Effector memory CD4-positive, alpha-beta T cell (primary cell): Measurements from ENCODE around the gene SYNGR1.

Source experiments
- DNase-seq, 3 donors: peaks; one replicate each; pipeline ENCODE4 v3.0.0-alpha.2; 2020
- H3K27ac ChIP-seq: 2 replicates; pipeline ENCODE4 v1.7.0; 2013; ENCODE audit warnings: mild to moderate bottlenecking, low read length, moderate library complexity; ENCODE audit not compliant: insufficient read depth, poor library complexity, severe bottlenecking
- H3K27me3 ChIP-seq: replicated peaks from 2 replicates; pipeline ENCODE4 v1.7.0; 2013; ENCODE audit warnings: mild to moderate bottlenecking, low read length; ENCODE audit not compliant: insufficient read depth, control insufficient read depth, poor library complexity, severe bottlenecking
- H3K36me3 ChIP-seq: 2 replicates; pipeline ENCODE4 v1.7.0; 2013; ENCODE audit warnings: mild to moderate bottlenecking, low read length, moderate library complexity; ENCODE audit not compliant: control insufficient read depth, insufficient read depth
- H3K4me1 ChIP-seq: 2 replicates; pipeline ENCODE4 v1.7.0; 2013; ENCODE audit warnings: low read length, mild to moderate bottlenecking; ENCODE audit not compliant: control insufficient read depth, insufficient read depth, poor library complexity, severe bottlenecking
- H3K4me3 ChIP-seq: 2 replicates; pipeline ENCODE4 v1.7.0; 2013; ENCODE audit warnings: low read length, low read depth, mild to moderate bottlenecking; ENCODE audit not compliant: insufficient read depth, poor library complexity, severe bottlenecking
- H3K9me3 ChIP-seq: 2 replicates; pipeline ENCODE4 v1.7.0; 2013; ENCODE audit warnings: mild to moderate bottlenecking, low read length, moderate library complexity; ENCODE audit not compliant: control insufficient read depth
- total RNA-seq, 3 donors: gene quantifications; one replicate each; lab custom pipeline; 2026; lab: John Stamatoyannopoulos, UW

SYNGR1 gene
- total RNA-seq, result 0 to 3.7 (median 0.17) reads per million in 3 donors

DNA sequence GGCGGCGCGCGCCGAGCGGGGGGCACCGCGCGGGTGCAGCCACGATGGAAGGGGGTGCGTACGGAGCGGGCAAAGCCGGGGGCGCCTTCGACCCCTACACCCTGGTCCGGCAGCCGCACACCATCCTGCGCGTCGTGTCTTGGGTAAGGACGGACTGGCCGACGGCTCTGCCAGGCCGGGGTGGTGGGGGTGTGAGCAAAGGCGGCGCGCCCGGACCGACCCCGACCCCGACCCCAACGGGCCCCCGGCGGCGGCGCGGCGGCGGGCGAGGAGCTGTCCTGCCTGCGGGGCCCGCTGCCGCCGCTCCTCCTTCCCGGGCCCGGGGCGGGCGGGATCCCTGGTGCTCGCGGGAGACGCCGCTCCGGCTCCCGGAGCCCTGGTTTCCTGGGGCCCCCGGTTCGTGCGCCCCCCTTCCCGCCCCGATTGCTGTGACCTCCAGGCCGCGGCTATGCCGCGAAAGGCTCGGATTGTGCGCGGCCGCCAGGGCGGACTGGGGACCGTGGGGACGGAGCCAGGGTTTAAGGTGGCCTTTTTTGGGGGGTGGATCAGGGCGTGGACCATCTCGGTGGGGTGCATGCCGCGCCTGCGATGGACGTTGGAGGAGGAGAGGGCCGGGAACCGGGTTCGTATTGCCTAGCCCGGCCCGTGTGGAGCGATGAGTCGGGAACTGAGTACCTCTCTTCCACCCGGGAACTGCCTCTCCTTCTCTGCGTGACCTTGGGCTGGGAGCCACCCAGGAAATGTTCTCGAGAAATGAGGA lies at the start of gene SYNGR1:
TSS of gene SYNGR1 (plus strand) at position 25 of the 760 bp plus-strand sequence. CDS start at position 45, 20 bp downstream.
- Histone ChIP-seq H3K9me3 (no peaks in the 10 kb centered on the region), H3K4me3 (peak within 1 kb of the TSS; percentile 37), H3K27ac (no peak within 1 kb of the TSS), H3K36me3 (no peaks in the 10 kb centered on the region), H3K27me3 (peaks cover 17% of the 10 kb centered on the region), H3K4me1 (peaks cover 5% of the 10 kb centered on the region)
- DNase-seq, result no peak

GRCh38 chr22:39300186-39300830 lies 49.5 kb upstream of the SYNGR1 start:
- Histone ChIP-seq H3K27me3 (peaks cover 2% of the 10 kb centered on the region), H3K9me3 (no peaks in the 10 kb centered on the region), H3K4me3 (no peak overlapping the region), H3K4me1 (no peaks in the 10 kb centered on the region), H3K27ac (no peak overlapping the region), H3K36me3 (no peaks in the 10 kb centered on the region)
- DNase-seq, result no peak

DNA sequence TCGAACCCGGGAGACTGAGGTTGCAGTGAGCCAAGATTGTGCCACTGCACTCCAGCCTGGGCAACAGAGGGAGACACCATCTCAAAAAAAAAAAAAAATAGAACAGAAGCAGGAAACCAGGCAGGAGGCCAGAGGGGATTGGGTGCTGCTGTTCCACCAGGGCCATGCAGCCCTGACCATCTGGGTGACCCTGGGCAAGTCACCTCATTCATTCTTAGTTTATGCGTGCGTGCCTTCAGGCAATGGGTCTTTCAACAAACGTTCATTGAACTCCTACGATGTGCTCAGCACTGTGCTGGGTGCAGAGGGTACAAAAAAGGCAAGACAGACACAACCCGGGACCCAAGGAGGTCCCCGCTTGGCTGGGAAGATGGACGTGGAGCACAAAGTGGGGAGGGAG lies 48.7 kb upstream of the SYNGR1 start:
- H3K36me3 ChIP-seq, result no peaks in the 10 kb centered on the region
- no peaks in the 10 kb centered on the region for H3K4me1 ChIP-seq
- H3K4me3 ChIP-seq, result no peak overlapping the region
- H3K9me3 ChIP-seq, result no peaks in the 10 kb centered on the region
- H3K27ac ChIP-seq, result no peak overlapping the region
- DNase-seq, result no peak
- peaks cover 2% of the 10 kb centered on the region for H3K27me3 ChIP-seq

- H3K27me3 ChIP-seq, result peaks cover 2% of the 10 kb centered on the region
- H3K9me3 ChIP-seq, result no peaks in the 10 kb centered on the region
- no peak for DNase-seq
- H3K4me1 ChIP-seq, result no peaks in the 10 kb centered on the region
- H3K36me3 ChIP-seq, result no peaks in the 10 kb centered on the region
- H3K4me3 ChIP-seq, result no peak overlapping the region
- no peak overlapping the region for H3K27ac ChIP-seq
Measured at GRCh38 chr22:39301926-39302325, 47.9 kb upstream of the SYNGR1 start.

DNA sequence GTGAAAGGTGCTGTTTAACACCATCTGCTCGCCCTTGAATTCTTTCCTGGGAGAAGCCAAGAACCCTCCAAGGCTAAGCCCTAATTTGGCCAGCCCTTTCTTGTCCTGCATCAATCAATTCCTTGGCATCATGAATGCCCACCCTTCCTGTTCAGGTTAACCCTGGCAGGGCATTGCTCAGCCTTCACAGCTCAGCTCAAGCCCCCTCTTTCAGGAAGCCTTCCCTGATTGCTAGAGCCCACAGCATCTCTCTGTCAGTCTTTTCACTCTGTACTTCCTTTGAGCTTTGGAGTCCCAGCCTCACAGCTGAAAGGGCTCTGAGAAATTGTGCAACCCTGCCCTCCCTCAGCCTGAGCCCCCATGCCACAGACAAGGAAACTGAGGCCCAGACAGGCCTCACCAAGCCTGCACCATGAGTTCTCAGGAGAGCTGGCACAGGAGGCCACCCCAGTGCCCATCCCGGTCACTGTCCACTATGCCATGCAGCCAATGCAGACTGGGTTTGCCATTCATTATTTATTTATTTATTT lies 47.3 kb upstream of the SYNGR1 start:
- Histone ChIP-seq H3K9me3 (no peaks in the 10 kb centered on the region), H3K36me3 (no peaks in the 10 kb centered on the region), H3K4me3 (no peak overlapping the region), H3K27me3 (peaks cover 2% of the 10 kb centered on the region), H3K27ac (no peak overlapping the region), H3K4me1 (no peaks in the 10 kb centered on the region)
- no peak for DNase-seq

DNA sequence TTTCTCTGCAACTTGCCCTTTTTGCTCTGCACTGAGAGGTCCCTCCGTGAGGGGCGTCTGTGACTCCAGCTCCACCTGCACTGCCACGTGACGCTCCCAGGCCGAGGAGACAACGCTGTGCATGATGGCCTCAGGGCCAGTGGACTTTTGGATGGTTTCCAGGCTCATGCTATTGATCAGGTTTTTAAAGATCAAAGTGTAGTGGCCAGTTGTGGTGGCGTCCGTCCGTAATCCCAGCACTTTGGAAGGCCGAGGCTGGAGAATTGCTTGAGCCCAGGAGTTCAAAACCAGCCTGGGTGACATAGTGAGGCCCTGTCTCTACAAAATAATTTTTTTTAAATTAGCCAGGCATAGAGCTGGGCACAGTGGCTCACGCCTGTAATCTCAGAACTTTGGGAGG lies 46.4 kb upstream of the SYNGR1 start:
- Histone ChIP-seq H3K4me3 (no peak overlapping the region), H3K4me1 (no peaks in the 10 kb centered on the region), H3K27me3 (no peaks in the 10 kb centered on the region), H3K36me3 (no peaks in the 10 kb centered on the region), H3K27ac (no peak overlapping the region), H3K9me3 (no peaks in the 10 kb centered on the region)
- no peak for DNase-seq

DNA sequence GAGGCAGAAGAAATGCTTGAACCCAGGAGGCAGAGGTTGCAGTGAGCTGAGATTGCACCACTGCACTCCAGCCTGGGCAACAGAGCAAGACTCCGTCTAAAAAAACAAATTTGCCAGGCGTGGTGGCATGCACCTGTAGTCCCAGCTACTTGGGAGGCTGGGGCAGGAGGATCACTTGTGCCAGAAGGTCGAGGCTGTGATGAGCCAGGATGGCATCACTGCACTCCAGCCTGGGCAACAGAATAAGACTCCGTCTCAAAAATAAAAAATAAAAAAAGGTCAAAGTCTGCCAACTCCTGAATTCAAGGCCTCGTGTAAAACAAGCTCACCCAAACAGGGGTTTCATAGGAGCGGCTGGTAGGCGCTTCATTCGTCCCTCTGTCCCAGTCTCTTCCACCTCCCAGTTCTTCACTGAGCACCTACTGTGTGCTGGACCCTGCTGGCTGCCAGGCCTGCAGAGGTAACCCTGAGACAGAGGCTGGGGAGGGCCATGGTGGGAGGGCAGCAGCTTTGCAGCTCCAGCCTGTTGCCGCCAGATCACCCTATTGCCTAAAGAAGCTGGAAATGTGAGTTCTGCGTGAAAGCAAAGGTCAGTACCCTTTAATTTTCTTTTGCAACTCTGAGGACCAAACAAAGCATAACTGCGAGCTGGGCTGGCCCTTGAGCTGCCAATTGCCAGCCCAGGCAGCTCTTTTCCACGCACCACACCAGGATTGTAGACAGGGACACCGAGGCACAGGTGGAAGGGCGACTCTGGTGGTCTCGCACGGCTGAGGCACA lies 45.7 kb upstream of the SYNGR1 start:
- Histone ChIP-seq H3K36me3 (no peaks in the 10 kb centered on the region), H3K4me1 (no peaks in the 10 kb centered on the region), H3K4me3 (no peak overlapping the region), H3K9me3 (no peaks in the 10 kb centered on the region), H3K27me3 (no peaks in the 10 kb centered on the region), H3K27ac (no peak overlapping the region)
- no peak for DNase-seq

- peak in 1 of 3 donors; percentile 12 for DNase-seq
- Histone ChIP-seq H3K4me1 (no peaks in the 10 kb centered on the region), H3K27ac (no peak overlapping the region), H3K4me3 (no peak overlapping the region), H3K27me3 (no peaks in the 10 kb centered on the region), H3K9me3 (no peaks in the 10 kb centered on the region), H3K36me3 (peaks cover 3% of the 10 kb centered on the region)
Measured at GRCh38 chr22:39306456-39307361, 43.1 kb upstream of the SYNGR1 start.

- no peak overlapping the region for H3K4me3 ChIP-seq
Measured at GRCh38 chr22:39308614-39309363, 41.0 kb upstream of the SYNGR1 start.

More at GRCh38 chr22:39308614-39309363, 41.0 kb upstream of the SYNGR1 start:
- H3K4me1 ChIP-seq, result no peaks in the 10 kb centered on the region
- no peak overlapping the region for H3K27ac ChIP-seq
- H3K9me3 ChIP-seq, result no peaks in the 10 kb centered on the region
- no peaks in the 10 kb centered on the region for H3K27me3 ChIP-seq
- H3K36me3 ChIP-seq, result peaks cover 24% of the 10 kb centered on the region
- no peak for DNase-seq
